Right ventricle myocardium inferior (tissue), 1 donor: Measurements from ENCODE around the gene MIPEP. TPM values are rescaled to one million over a fixed set of nuclear protein-coding genes. Genes with fewer than 3 reads are reported as not detected.

Experiments used
- ATAC-seq: fragments of 200-7000 bp; cut with Tn5 transposase; one replicate; pipeline ENCODE4 v1.9.1; 2020; ENCODE audit warnings: mild to moderate bottlenecking, moderate library complexity
- DNase-seq: peaks from one replicate; pipeline ENCODE4 v3.0.0; 2021; ENCODE audit errors: missing footprints
- intact Hi-C: fragments of 100-400 bp; cut with DNase I; formaldehyde crosslinking; loops from one replicate; pipeline ENCODE4 v1.11.0; 2022
- total RNA-seq: library from RNA; stranded (reverse); fragmentation: NEBNext Ultra II Directional; extraction: Animal tissue kit (Norgen Biotek cat#: 25700); gene quantifications from one replicate; pipeline ENCODE4 v1.2.1, GENCODE V29; 2021
- donor health status: DM: no; HTN: yes; CAD: no; lungs with severe emphysema.

The MIPEP gene
- total RNA-seq, 1 donor from 2014 or later, result 37.7 TPM

DNA sequence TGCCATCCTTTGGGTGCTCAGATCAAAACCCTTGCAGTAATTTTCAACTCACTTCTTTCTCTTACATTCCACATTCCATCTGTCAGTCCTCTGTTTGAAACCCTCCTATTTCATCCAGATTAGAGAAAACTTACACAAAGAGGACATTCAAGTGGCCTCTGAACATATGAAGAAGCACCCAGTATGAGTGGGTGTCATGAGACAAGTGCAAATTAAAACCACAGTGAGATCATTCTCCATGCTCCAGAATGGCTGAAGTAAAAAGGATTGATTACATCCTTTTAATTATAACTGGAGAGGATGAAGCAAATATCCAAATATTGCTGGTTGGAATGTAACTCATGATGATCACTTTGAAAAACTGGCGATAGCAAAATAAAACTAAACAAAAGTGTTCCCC lies 96.5 kb downstream of the MIPEP start:
- intact Hi-C loops, result no loop called here
- no peak for DNase-seq
- no peak for ATAC-seq

DNA sequence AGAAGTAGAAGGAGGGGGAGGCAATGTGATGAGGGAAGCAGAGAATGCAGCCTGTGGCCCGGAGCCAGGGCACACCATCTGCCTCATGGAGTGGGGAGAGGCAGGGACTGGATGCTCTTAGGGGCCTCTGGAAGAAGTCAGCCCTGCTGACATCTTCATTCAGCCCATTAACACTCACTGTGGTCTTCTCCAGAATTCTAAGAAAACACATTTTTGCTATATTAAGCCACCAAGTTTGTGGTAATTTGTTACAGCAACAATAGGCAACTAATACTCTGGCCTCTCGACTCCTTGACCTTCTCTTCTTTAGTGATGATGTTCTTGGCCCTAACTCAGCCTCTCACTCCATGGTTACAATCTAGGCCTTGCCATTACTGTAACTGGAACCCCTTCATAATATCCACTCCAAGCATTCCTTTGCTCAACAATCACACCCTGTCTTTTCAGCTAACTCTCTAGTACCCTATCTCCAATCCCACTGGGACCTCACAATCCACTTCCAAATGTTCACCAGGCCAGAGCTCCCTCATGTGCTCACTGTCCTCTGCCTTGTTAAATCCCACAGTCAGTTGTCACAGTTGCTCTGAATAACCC lies 98.5 kb downstream of the MIPEP start:
- peak; percentile 64 for ATAC-seq
- intact Hi-C loops, result no loop called here
- no peak for DNase-seq

GRCh38 chr13:23789576-23790346 lies 99.4 kb downstream of the MIPEP start:
- ATAC-seq, result no peak
- intact Hi-C loops, result no loop called here
- no peak for DNase-seq

DNA sequence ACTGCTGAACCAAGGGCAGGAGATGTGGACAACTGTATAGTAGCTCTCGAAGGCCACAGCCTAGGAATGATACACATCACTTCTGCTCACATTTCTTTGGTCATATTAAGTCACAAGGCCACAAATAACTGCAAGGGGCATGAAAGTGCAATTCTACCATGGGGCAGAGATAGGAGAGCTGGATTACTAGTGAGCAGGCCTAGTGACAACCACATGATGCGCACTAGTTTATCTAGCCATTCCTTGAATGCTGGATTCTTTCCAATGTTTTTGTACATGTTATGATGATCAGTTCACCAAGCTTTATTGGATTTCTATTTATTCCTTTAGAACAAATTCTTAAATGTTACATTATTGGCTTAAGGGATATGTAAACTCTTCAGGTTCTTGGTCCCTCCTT lies 100.7 kb downstream of the MIPEP start:
- intact Hi-C loops, result no loop called here
- ATAC-seq (no peak), DNase-seq (no peak)

DNA sequence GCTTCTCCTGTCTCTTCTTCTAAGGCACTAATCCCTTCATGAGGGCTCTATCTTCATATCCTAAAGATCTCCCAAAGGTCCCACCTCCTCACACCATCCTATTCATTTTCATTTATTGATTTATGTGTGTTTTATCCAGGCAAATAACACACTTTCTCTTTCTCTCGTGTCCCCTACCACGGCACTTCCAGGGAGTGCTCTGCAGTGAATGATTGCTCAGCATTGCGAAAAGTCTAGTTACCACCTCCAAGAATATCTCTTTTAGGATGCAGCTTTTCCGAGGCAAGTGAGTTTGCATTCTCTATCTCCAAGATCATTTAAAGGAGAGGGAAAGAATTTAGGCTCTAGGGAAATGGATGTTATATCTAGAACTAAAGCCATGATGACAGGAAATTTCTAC lies 101.7 kb downstream of the MIPEP start:
- DNase-seq (no peak), ATAC-seq (no peak)
- intact Hi-C loops, result no loop called here

DNA sequence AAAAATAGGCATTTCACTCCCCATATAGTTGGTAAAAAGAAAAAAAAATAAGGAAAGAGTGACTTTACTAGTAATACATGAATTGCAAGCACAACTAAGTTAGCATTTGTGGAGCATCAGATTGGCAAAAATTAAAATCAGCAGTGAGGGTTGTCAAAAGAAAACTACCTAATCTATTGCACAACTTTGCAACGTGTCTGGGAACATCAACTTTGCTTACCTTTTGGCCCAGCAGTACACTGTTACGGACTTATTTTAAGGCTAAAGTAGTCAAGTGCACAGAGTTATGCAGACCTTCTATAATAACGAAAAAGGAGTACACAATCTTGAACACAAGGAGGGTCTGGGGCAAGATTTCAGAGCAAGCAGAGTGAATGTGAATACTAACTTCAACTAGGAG lies 102.6 kb downstream of the MIPEP start:
- DNase-seq (no peak), ATAC-seq (no peak)
- intact Hi-C loops, result no loop called here

GRCh38 chr13:23778879-23779278 lies 110.3 kb downstream of the MIPEP start:
- no peak for ATAC-seq
- intact Hi-C loops, result no loop called here

DNA sequence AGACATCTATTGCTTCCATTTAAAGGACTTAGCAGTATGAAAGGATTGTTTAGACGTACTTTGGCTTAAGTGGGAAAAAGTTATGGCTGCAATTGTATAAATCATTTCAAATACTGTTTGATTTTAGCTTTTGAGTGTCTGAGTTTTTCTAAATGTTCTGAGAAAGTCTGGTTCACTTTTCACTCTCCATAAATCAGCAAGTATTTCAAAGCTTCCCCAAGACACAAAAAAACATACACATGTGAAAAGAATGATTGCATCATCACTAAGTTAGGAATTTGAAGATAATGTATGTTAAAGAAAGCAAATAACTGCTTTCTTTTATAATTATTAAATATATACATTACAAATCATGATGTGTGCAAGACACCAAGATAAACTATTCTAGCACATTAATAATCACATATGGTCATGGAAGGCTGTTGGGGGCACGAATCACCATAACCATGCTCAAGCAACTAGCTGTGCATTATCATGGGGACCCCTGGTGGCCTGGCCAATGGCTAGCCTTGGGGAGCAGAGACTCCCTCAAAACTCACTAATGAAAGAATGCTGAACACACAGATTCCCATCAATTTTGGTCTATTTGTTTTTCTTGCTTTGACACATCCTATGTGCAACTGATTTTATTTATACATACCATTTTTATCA lies 111.1 kb downstream of the MIPEP start:
- ATAC-seq (no peak), DNase-seq (no peak)
- intact Hi-C loops, result no loop called here

More at GRCh38 chr13:23778879-23779278, 110.3 kb downstream of the MIPEP start:
- DNase-seq, result no peak

DNA sequence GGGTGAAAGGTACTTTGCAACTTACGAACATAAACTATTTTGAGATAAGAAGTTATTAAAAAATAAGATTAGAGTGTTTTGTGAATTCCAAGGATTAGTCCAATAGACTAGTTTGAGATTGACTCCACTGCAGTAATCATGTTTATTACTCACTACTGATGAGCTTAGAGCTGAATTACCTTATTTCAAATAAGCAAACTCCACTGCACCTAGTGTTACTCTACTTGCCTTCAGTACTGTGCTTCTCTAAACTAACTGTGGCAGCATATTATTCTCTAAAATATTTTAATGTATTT lies 111.7 kb downstream of the MIPEP start:
- intact Hi-C loops, result no loop called here

GRCh38 chr13:23776698-23777574 lies 112.3 kb downstream of the MIPEP start:
- DNase-seq, result no peak
- no peak for ATAC-seq
- intact Hi-C loops, result no loop called here

More for the DNA sequence above, 111.7 kb downstream of the MIPEP start:
- no peak for DNase-seq
- ATAC-seq, result no peak

DNA sequence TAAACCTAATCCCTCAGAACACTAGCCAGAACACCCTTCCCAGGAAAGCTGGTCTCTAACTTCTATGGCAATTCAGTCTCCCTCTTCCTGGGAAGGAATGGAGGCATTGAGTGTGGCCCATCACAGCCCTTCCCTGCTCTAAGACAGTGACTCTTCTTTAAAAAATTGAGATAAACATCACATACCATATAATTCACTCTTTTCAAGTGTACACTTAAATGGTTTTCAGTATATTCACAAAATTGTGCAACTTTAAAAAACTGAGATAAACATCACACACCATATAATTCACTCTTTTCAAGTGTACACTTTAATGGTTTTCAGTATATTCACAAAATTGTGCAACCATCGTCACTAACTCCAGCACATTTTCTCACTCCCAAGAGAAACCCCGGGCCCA lies 116.5 kb downstream of the MIPEP start:
- no peak for DNase-seq
- intact Hi-C loops, result no loop called here
- ATAC-seq, result no peak

- DNase-seq (no peak), ATAC-seq (no peak)
- intact Hi-C loops, result no loop called here
Measured at GRCh38 chr13:23771956-23772355, 117.2 kb downstream of the MIPEP start.

DNA sequence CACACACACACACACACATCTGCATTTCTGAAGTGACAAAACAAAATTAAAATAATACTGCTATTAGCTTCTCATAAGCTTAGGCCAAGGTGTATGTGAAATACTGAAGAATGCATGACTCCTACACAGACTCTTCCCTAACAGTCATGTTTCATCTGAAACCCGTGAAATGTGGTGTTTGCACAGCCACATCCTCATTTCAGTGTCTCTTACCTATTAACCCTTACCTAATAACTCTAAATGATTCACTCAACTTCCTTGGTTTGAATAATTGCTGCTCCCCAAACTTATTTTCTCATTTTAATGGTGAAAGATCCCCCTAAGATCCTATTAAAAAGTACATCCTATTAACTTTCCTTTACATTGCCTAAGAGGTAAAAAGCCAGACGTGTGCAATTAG lies 117.6 kb downstream of the MIPEP start:
- intact Hi-C loops, result no loop called here
- no peak for ATAC-seq

GRCh38 chr13:23770973-23771372 lies 118.2 kb downstream of the MIPEP start:
- ATAC-seq (no peak), DNase-seq (no peak)
- intact Hi-C loops, result no loop called here

More for the DNA sequence above, 117.6 kb downstream of the MIPEP start:
- DNase-seq, result no peak

GRCh38 chr13:23770428-23770827 lies 118.8 kb downstream of the MIPEP start:
- DNase-seq (no peak), ATAC-seq (no peak)
- intact Hi-C loops, result no loop called here

- ATAC-seq, result no peak
- intact Hi-C loops, result no loop called here
- DNase-seq, result no peak
Measured at GRCh38 chr13:23769401-23769800, 119.8 kb downstream of the MIPEP start.

- intact Hi-C loops, result no loop called here
- ATAC-seq (no peak), DNase-seq (no peak)
Measured at GRCh38 chr13:23767838-23768237, 121.4 kb downstream of the MIPEP start.

DNA sequence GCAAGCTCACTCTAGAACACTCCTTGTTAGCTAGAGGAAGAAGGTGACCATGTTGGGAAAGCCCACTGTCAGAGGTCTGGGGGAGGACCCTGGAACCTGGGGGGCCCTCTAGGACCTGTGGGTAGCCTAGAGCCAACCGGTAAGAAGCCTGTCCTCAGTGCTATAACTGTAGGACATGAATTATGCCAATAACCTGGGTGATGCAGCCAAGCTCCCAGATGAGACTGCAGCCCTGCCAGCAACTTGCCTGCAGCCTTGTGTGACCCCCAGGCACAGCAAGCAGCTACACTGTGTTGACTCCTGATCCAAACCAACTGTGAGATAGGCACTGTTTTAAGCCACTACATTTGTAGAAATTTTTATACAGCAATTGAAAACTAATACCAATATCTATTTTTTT lies 122.3 kb downstream of the MIPEP start:
- DNase-seq (no peak), ATAC-seq (peak; percentile 55)
- intact Hi-C loops, result no loop called here

DNA sequence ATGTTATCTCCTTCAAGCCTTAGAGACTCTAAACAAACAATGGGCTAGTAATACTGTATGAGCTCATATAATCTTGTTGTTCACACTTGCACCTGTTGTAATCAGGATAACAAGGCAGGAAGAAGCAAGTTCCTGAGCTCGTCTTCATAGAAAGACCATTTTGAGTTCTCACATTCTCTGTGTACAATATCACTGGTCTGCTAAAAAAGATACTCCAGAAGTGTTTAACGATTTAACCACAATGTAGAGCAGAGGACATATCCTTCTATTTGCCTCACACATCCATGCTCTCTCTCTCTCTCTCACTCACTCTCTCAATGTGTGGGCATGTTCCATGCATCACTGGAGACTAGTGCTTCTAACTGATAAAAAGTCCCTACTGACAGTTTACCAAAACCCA lies 122.9 kb downstream of the MIPEP start:
- ATAC-seq, result no peak
- intact Hi-C loops, result no loop called here

More for the DNA sequence above, 122.9 kb downstream of the MIPEP start:
- no peak for DNase-seq
